ENCODE results near the gene ATP5F1D.
A peak's percentile ranks its signal among the peaks of the same experiment; 100 is the strongest.

The ATP5F1D gene

DNA sequence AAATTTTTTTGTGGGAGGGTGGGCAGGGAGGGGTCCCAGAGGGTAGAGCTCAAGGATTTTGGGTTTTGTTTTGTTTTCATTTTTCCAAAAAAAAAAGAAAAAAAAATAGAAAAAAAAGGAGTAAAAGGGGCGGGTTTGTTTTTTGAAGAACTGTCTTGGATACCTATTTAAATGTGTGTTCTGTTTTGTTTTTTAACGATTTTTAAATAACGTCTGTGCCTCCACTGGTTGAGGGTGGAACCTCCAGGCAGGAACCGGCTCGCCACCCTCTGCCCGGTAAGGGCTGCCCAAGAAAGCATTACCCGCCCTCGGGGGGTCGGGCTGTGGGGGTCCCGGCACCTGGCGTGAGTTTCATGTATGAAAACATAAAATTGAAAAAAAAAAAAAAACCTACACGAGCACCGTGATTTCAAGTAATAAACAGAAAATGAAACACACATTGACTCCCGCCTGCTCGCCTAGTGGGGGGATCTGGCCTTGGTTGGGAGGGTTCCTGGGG, 17.2 kb downstream of the ATP5F1D start:
- Histone ChIP-seq H3K9ac (ENCODE audit: low read length) (peak overlapping the region; percentile 77), H3K79me2 (ENCODE audit: low read length) (peaks cover 24% of the 10 kb centered on the region), H3K4me3 (ENCODE audit: low read length) (peak overlapping the region; percentile 77), H3K4me1 (ENCODE audit: low read length) (peaks cover 37% of the 10 kb centered on the region), H4K20me1 (ENCODE audit: insufficient read depth, low read length) (peaks cover 5% of the 10 kb centered on the region; the same call in 1 of the 2 replicates), H3K27ac (ENCODE audit: low read length) (peak overlapping the region; percentile 89), H3K27me3 (ENCODE audit: low read depth, low read length) (no peaks in the 10 kb centered on the region), H3K4me2 (ENCODE audit: low read length) (peak overlapping the region; percentile 96), H2AFZ (ENCODE audit: low read depth, low read length) (no peak overlapping the region), H3K9me3 (ENCODE audit: insufficient read depth, low read length) (no peaks in the 10 kb centered on the region), H3K36me3 (replicated peaks; ENCODE audit: low read depth, low read length) (peaks cover 37% of the 10 kb centered on the region)
- TF ChIP-seq, protein P1, sequence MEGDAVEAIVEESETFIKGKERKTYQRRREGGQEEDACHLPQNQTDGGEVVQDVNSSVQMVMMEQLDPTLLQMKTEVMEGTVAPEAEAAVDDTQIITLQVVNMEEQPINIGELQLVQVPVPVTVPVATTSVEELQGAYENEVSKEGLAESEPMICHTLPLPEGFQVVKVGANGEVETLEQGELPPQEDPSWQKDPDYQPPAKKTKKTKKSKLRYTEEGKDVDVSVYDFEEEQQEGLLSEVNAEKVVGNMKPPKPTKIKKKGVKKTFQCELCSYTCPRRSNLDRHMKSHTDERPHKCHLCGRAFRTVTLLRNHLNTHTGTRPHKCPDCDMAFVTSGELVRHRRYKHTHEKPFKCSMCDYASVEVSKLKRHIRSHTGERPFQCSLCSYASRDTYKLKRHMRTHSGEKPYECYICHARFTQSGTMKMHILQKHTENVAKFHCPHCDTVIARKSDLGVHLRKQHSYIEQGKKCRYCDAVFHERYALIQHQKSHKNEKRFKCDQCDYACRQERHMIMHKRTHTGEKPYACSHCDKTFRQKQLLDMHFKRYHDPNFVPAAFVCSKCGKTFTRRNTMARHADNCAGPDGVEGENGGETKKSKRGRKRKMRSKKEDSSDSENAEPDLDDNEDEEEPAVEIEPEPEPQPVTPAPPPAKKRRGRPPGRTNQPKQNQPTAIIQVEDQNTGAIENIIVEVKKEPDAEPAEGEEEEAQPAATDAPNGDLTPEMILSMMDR (IDR thresholded peaks at IDR 0.05; ENCODE audit: low read depth, low read length) = no peak
- no peak for TF ChIP-seq EZH2phosphoT487 (IDR thresholded peaks at IDR 0.05; ENCODE audit: low read depth)

DNA sequence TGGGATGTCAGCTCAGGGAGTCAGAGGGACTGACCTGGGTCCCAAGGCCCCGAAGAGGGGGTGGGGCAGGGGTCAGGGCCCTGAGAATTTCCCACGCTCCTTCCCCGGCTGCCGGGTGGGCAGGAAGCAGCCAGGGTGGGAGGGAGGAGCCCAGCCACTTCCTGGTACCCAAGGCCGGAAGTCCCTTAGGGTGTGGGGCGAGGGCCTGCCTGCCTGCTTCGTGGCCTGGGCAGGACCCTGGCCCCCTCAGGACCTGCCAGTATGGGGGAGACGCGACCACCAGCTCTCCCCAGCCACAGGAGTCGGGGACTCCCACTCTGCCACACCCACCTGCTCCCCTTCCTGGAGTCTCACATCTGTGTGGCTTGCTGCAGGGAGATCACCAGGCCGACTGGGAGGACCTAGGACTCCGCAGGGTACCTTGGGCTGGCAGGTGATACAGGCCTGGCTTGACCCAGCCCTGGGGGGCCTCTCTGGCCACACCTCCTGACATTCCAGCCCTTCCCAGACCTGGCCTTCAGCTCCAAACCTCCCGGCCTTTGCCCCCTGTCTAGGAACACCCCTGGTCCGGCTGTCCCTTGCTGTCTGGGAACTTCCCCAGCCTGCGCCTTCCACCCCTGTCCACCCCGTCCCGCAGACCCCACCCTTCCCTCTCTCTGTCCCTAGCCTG, 17.8 kb downstream of the ATP5F1D start:
- H3K79me2 ChIP-seq (ENCODE audit: low read length) = peaks cover 19% of the 10 kb centered on the region
- H3K4me3 ChIP-seq (ENCODE audit: low read length) = peak overlapping the region; percentile 77
- H3K27ac ChIP-seq (ENCODE audit: low read length) = peak overlapping the region; percentile 89
- peaks cover under 1% of the 10 kb centered on the region; the same call in 1 of the 2 replicates for H4K20me1 ChIP-seq (ENCODE audit: insufficient read depth, low read length)
- H3K36me3 ChIP-seq (replicated peaks; ENCODE audit: low read depth, low read length) = peaks cover 32% of the 10 kb centered on the region
- peak overlapping the region; percentile 77 for H3K9ac ChIP-seq (ENCODE audit: low read length)
- H2AFZ ChIP-seq (ENCODE audit: low read depth, low read length) = no peak overlapping the region
- TF ChIP-seq, protein P1 (IDR thresholded peaks at IDR 0.05; ENCODE audit: low read depth, low read length) = no peak
- TF ChIP-seq EZH2phosphoT487 (IDR thresholded peaks at IDR 0.05; ENCODE audit: low read depth) = no peak
- peaks cover 37% of the 10 kb centered on the region for H3K4me1 ChIP-seq (ENCODE audit: low read length)
- no peaks in the 10 kb centered on the region for H3K27me3 ChIP-seq (ENCODE audit: low read depth, low read length)
- H3K4me2 ChIP-seq (ENCODE audit: low read length) = peak overlapping the region; percentile 96
- no peaks in the 10 kb centered on the region for H3K9me3 ChIP-seq (ENCODE audit: insufficient read depth, low read length)

DNA sequence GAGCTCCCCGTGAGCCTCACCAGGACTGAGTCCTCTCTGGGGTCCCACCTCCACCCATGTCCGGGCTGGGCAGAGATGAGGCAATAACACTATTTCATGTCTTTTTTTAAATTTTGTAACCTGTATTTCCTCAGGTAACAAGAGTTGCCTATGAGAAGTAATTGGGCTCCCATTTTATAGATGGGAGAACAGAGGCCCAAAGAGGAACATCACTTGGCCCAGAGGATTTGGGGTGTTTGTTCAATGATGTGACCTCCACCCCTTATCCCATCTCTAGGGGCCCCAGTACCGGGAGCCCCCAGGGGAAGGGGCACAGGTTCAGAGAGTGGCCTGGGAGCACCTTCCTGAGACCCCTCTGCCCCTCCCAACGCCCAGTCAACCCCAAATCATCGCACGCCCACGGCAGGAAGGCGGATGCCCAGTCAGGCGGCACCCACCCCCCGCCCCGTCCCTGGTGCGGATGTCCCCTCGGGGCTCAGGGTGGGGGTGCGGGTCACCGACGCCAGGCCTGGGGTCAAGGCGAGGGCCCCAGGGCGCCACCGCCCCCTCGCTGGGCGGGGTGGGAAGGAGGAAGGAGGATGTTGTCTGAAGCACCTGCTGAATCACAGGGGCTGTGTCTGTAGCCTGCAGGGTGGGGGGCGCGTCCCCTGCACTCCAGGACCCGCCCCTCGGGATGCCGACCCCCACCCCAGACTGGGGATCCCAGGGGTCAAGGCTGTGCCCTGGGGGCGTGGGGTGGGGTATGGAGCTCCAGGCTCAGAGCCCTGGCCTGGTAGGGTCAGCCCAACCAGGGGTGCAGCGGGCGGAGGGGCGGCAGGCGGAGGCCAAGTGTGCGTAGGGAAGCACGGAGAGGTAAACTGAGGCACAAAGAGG, 18.6 kb downstream of the ATP5F1D start:
- Histone ChIP-seq H3K4me3 (ENCODE audit: low read length) (peak overlapping the region; percentile 77), H3K79me2 (ENCODE audit: low read length) (peaks cover 11% of the 10 kb centered on the region; the same call in 1 of the 2 replicates), H4K20me1 (ENCODE audit: insufficient read depth, low read length) (no peaks in the 10 kb centered on the region), H3K27me3 (ENCODE audit: low read depth, low read length) (no peaks in the 10 kb centered on the region), H3K9me3 (ENCODE audit: insufficient read depth, low read length) (no peaks in the 10 kb centered on the region), H3K36me3 (replicated peaks; ENCODE audit: low read depth, low read length) (peaks cover 24% of the 10 kb centered on the region), H2AFZ (ENCODE audit: low read depth, low read length) (no peak overlapping the region), H3K4me2 (ENCODE audit: low read length) (peak overlapping the region; percentile 96), H3K9ac (ENCODE audit: low read length) (peak overlapping the region; percentile 77), H3K4me1 (ENCODE audit: low read length) (peaks cover 43% of the 10 kb centered on the region), H3K27ac (ENCODE audit: low read length) (peak overlapping the region; percentile 89)
- no peak for TF ChIP-seq EZH2phosphoT487 (IDR thresholded peaks at IDR 0.05; ENCODE audit: low read depth)
- TF ChIP-seq, protein P1 (IDR thresholded peaks at IDR 0.05; ENCODE audit: low read depth, low read length) = no peak
